SK-N-SH treated with all-trans-retinoic acid at 6 μM for 48 hours (cell line): ENCODE measurements around the gene DENND2A.

ENCODE experiments used
- ATAC-seq: fragments of 200-7000 bp; cut with Tn5 transposase; 3 replicates; pipeline ENCODE4 v1.9.1; 2020; ENCODE audit warnings: mild to moderate bottlenecking, moderate library complexity
- ARNTL ChIP-seq: fragments of 450-650 bp; formaldehyde crosslinking; IDR thresholded peaks from 2 replicates; pipeline ENCODE4 v1.5.0; 2020; ENCODE audit warnings: low read depth, mild to moderate bottlenecking, moderate library complexity, borderline replicate concordance
- BACH2 ChIP-seq: fragments of 250-450 bp; sonication (Bioruptor Pico); IDR thresholded peaks from 2 replicates; pipeline ENCODE4 v1.9.0; 2021; ENCODE audit warnings: mild to moderate bottlenecking, borderline replicate concordance
- GLIS3 ChIP-seq: fragments of 250-450 bp; sonication (Bioruptor Pico); IDR thresholded peaks from 2 replicates; pipeline ENCODE4 v1.5.0; 2020; ENCODE audit warnings: mild to moderate bottlenecking, moderate library complexity
- ISL1 ChIP-seq: fragments of 250-450 bp; sonication (Bioruptor Pico); IDR thresholded peaks from 2 replicates; pipeline ENCODE4 v2.1.2; 2022; ENCODE audit warnings: mild to moderate bottlenecking, moderate library complexity
- OSR1 ChIP-seq: fragments of 250-450 bp; sonication (Bioruptor Pico); IDR thresholded peaks from 2 replicates; pipeline ENCODE4 v1.8.0; 2022; ENCODE audit warnings: moderate library complexity, mild to moderate bottlenecking, inconsistent platforms
- POU6F1 ChIP-seq: fragments of 250-450 bp; sonication (Bioruptor Pico); IDR thresholded peaks from 2 replicates; pipeline ENCODE4 v1.8.0; 2021; ENCODE audit warnings: low read depth, mild to moderate bottlenecking, moderate library complexity, borderline replicate concordance
- PPARA ChIP-seq: fragments of 250-450 bp; sonication (Bioruptor Pico); IDR thresholded peaks from 2 replicates; pipeline ENCODE4 v1.5.0; 2020; ENCODE audit warnings: mild to moderate bottlenecking, borderline replicate concordance
- RARB ChIP-seq: fragments of 250-450 bp; sonication (Bioruptor Pico); IDR thresholded peaks from 2 replicates; pipeline ENCODE4 v1.8.0; 2021; ENCODE audit warnings: mild to moderate bottlenecking, moderate library complexity
- SNAI2 ChIP-seq: fragments of 250-450 bp; sonication (Bioruptor Pico); IDR thresholded peaks from 2 replicates; pipeline ENCODE4 v1.5.0; 2020; ENCODE audit warnings: mild to moderate bottlenecking, moderate library complexity
- TCF4 ChIP-seq: fragments of 250-450 bp; sonication (Bioruptor Pico); IDR thresholded peaks from 2 replicates; pipeline ENCODE4 v1.8.0; 2021; ENCODE audit warnings: mild to moderate bottlenecking, moderate library complexity, borderline replicate concordance
- TOX ChIP-seq: fragments of 250-450 bp; sonication (Bioruptor Pico); IDR thresholded peaks from 2 replicates; pipeline ENCODE4 v1.8.0; 2021; ENCODE audit warnings: mild to moderate bottlenecking, moderate library complexity, borderline replicate concordance
- TSHZ2 ChIP-seq: fragments of 250-450 bp; sonication (Bioruptor Pico); IDR thresholded peaks from 2 replicates; pipeline ENCODE4 v1.5.0; 2020; ENCODE audit warnings: mild to moderate bottlenecking, moderate library complexity
- ZC3H10 ChIP-seq: fragments of 250-450 bp; sonication (Bioruptor Pico); IDR thresholded peaks from 2 replicates; pipeline ENCODE4 v1.5.1; 2021; ENCODE audit warnings: mild to moderate bottlenecking, moderate library complexity
- ZFP3 ChIP-seq: fragments of 250-450 bp; sonication (Bioruptor Pico); IDR thresholded peaks from 2 replicates; pipeline ENCODE4 v1.5.0; 2020; ENCODE audit warnings: mild to moderate bottlenecking, moderate library complexity
- ZFP30 ChIP-seq: fragments of 450-650 bp; formaldehyde crosslinking; IDR thresholded peaks from 2 replicates; pipeline ENCODE4 v1.5.0; 2022; ENCODE audit warnings: mild to moderate bottlenecking, moderate library complexity
- ZNF565 ChIP-seq: fragments of 450-650 bp; formaldehyde crosslinking; conservative IDR thresholded peaks from 2 replicates; pipeline ENCODE4 v1.5.0; 2020; ENCODE audit warnings: low read depth, mild to moderate bottlenecking, moderate library complexity
- ZNF70 ChIP-seq: fragments of 450-650 bp; formaldehyde crosslinking; IDR thresholded peaks from 2 replicates; pipeline ENCODE4 v1.5.0; 2020; ENCODE audit warnings: mild to moderate bottlenecking, moderate library complexity
- ZNF8 ChIP-seq: fragments of 450-650 bp; formaldehyde crosslinking; IDR thresholded peaks from 2 replicates; pipeline ENCODE4 v1.5.0; 2020; ENCODE audit warnings: mild to moderate bottlenecking, moderate library complexity
- TF ChIP-seq, protein P1 (sequence below): fragments of 250-450 bp; sonication (Bioruptor Pico); IDR thresholded peaks from 2 replicates; pipeline ENCODE4 v1.5.1; 2021; ENCODE audit warnings: mild to moderate bottlenecking, moderate library complexity
- TF ChIP-seq, protein P2 (sequence below): fragments of 250-450 bp; sonication (Bioruptor Pico); IDR thresholded peaks from 2 replicates; pipeline ENCODE4 v1.8.0; 2020; ENCODE audit warnings: mild to moderate bottlenecking, moderate library complexity, borderline replicate concordance

DENND2A gene

GRCh38 chr7:140484479-140484878 is 156.1 kb downstream of the DENND2A start:
- TF ChIP-seq ZNF565 (CRISPR knock-in tag) (no peak), ZFP3 (CRISPR knock-in tag) (no peak), TCF4 (CRISPR knock-in tag) (no peak), ZFP30 (CRISPR knock-in tag) (no peak), POU6F1 (CRISPR knock-in tag) (no peak), ARNTL (CRISPR knock-in tag) (no peak), BACH2 (no peak), TOX (no peak), ZC3H10 (CRISPR knock-in tag) (no peak), RARB (CRISPR knock-in tag) (no peak), OSR1 (CRISPR knock-in tag) (no peak), ZNF70 (no peak), PPARA (no peak), ISL1 (CRISPR knock-in tag) (no peak)
- TF ChIP-seq, protein P1, sequence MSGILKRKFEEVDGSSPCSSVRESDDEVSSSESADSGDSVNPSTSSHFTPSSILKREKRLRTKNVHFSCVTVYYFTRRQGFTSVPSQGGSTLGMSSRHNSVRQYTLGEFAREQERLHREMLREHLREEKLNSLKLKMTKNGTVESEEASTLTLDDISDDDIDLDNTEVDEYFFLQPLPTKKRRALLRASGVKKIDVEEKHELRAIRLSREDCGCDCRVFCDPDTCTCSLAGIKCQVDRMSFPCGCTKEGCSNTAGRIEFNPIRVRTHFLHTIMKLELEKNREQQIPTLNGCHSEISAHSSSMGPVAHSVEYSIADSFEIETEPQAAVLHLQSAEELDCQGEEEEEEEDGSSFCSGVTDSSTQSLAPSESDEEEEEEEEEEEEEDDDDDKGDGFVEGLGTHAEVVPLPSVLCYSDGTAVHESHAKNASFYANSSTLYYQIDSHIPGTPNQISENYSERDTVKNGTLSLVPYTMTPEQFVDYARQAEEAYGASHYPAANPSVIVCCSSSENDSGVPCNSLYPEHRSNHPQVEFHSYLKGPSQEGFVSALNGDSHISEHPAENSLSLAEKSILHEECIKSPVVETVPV (CRISPR knock-in tag), result no peak
- TF ChIP-seq, protein P2, sequence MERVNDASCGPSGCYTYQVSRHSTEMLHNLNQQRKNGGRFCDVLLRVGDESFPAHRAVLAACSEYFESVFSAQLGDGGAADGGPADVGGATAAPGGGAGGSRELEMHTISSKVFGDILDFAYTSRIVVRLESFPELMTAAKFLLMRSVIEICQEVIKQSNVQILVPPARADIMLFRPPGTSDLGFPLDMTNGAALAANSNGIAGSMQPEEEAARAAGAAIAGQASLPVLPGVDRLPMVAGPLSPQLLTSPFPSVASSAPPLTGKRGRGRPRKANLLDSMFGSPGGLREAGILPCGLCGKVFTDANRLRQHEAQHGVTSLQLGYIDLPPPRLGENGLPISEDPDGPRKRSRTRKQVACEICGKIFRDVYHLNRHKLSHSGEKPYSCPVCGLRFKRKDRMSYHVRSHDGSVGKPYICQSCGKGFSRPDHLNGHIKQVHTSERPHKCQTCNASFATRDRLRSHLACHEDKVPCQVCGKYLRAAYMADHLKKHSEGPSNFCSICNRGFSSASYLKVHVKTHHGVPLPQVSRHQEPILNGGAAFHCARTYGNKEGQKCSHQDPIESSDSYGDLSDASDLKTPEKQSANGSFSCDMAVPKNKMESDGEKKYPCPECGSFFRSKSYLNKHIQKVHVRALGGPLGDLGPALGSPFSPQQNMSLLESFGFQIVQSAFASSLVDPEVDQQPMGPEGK, result no peak
- no peak for ATAC-seq

DNA sequence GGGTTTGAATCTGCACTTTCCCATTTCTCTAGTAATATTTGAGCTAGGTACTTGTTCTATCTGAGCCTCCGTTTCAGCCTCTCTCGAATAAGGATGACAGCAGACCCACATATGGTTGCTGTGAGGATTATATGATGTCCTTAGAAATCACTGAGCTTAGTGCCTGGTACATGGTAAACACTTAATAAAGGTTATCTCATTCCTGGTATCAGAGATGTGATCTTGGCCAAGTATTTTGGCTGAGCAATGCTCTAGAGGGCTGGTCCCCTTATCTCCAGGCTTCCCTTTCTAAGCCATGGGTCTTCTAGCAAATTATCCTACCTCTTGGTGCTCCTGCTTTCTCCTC is 160.9 kb downstream of the DENND2A start:
- no peak for TF ChIP-seq ISL1 (CRISPR knock-in tag)
- TF ChIP-seq GLIS3 (CRISPR knock-in tag), result no peak
- TF ChIP-seq SNAI2 (CRISPR knock-in tag), result no peak
- TF ChIP-seq RARB (CRISPR knock-in tag), result no peak
- TF ChIP-seq ZNF565 (CRISPR knock-in tag), result no peak
- TF ChIP-seq OSR1 (CRISPR knock-in tag), result no peak
- no peak for TF ChIP-seq ZNF8 (CRISPR knock-in tag)
- no peak for TF ChIP-seq ZFP30 (CRISPR knock-in tag)
- TF ChIP-seq TCF4 (CRISPR knock-in tag), result no peak
- TF ChIP-seq TSHZ2 (CRISPR knock-in tag), result no peak
- no peak for TF ChIP-seq BACH2
- no peak for ATAC-seq

GRCh38 chr7:140479062-140479738 is 161.4 kb downstream of the DENND2A start, which contains the start of gene MKRN1:
Gene MKRN1, minus strand, starts transcription at chr7:140479505. Its CDS starts 161 bp downstream, at chr7:140479344.
- ATAC-seq, result peak; percentile 96
- TF ChIP-seq ZNF70, result peak; percentile 74; the same call in 1 of the 2 replicates
- TF ChIP-seq BACH2, result no peak
